ENCODE results near the gene ARHGEF28.

Gene ARHGEF28

GRCh38 chr5:73812962-73813588 is 187.1 kb downstream of the ARHGEF28 start:
- Histone ChIP-seq H3K27me3 (ENCODE audit: insufficient read depth, low read length, poor library complexity) (no peaks in the 10 kb centered on the region), H3K27ac (ENCODE audit: low read length) (no peak overlapping the region), H2AFZ (ENCODE audit: low read depth, low read length) (no peak overlapping the region), H3K79me2 (ENCODE audit: insufficient read depth, low read length) (no peaks in the 10 kb centered on the region), H4K20me1 (ENCODE audit: insufficient read depth, low read length) (no peaks in the 10 kb centered on the region), H3K4me1 (ENCODE audit: insufficient read depth, low read length) (no peaks in the 10 kb centered on the region), H3K36me3 (ENCODE audit: insufficient read depth, low read length) (no peaks in the 10 kb centered on the region), H3K4me3 (ENCODE audit: low read depth in 1 of 2, low read length in 2 of 2) (no peak overlapping the region), H3K9ac (ENCODE audit: low read depth, low read length) (no peak overlapping the region), H3K4me2 (ENCODE audit: insufficient read depth, low read length) (no peak overlapping the region), H3K9me3 (ENCODE audit: insufficient read depth, low read length, severe bottlenecking) (no peaks in the 10 kb centered on the region)
- DNase-seq = no peak
- ATAC-seq (ENCODE audit: insufficient read depth, low read depth) = no peak
- no peak for TF ChIP-seq EZH2 (IDR thresholded peaks at IDR 0.05; ENCODE audit: borderline replicate concordance, low read depth, low read length, severe bottlenecking)
- TF ChIP-seq CTCF (IDR thresholded peaks at IDR 0.05; ENCODE audit: borderline replicate concordance, extremely low read depth, low read length, poor library complexity, severe bottlenecking) = no peak

- ATAC-seq (ENCODE audit: insufficient read depth, low read depth) = no peak
- TF ChIP-seq EZH2 (IDR thresholded peaks at IDR 0.05; ENCODE audit: borderline replicate concordance, low read depth, low read length, severe bottlenecking) = no peak
- no peak for TF ChIP-seq CTCF (IDR thresholded peaks at IDR 0.05; ENCODE audit: borderline replicate concordance, extremely low read depth, low read length, poor library complexity, severe bottlenecking)
- no peaks in the 10 kb centered on the region for H3K36me3 ChIP-seq (ENCODE audit: insufficient read depth, low read length)
- no peak overlapping the region for H3K4me2 ChIP-seq (ENCODE audit: insufficient read depth, low read length)
- H4K20me1 ChIP-seq (ENCODE audit: insufficient read depth, low read length) = no peaks in the 10 kb centered on the region
- H3K9me3 ChIP-seq (ENCODE audit: insufficient read depth, low read length, severe bottlenecking) = no peaks in the 10 kb centered on the region
- no peak for DNase-seq
- H2AFZ ChIP-seq (ENCODE audit: low read depth, low read length) = no peak overlapping the region
- no peaks in the 10 kb centered on the region for H3K27me3 ChIP-seq (ENCODE audit: insufficient read depth, low read length, poor library complexity)
- H3K9ac ChIP-seq (ENCODE audit: low read depth, low read length) = no peak overlapping the region
- no peaks in the 10 kb centered on the region for H3K4me1 ChIP-seq (ENCODE audit: insufficient read depth, low read length)
- H3K27ac ChIP-seq (ENCODE audit: low read length) = no peak overlapping the region
- H3K79me2 ChIP-seq (ENCODE audit: insufficient read depth, low read length) = no peaks in the 10 kb centered on the region
- no peak overlapping the region for H3K4me3 ChIP-seq (ENCODE audit: low read depth in 1 of 2, low read length in 2 of 2)
These were observed 188.3 kb downstream of the ARHGEF28 start for GRCh38 chr5:73814233-73814846.

GRCh38 chr5:73815631-73816030 is 189.6 kb downstream of the ARHGEF28 start:
- no peak overlapping the region for H3K27ac ChIP-seq (ENCODE audit: low read length)
- DNase-seq (no peak), ATAC-seq (ENCODE audit: insufficient read depth, low read depth) (no peak)
- no peak for TF ChIP-seq EZH2 (IDR thresholded peaks at IDR 0.05; ENCODE audit: borderline replicate concordance, low read depth, low read length, severe bottlenecking)
- TF ChIP-seq CTCF (IDR thresholded peaks at IDR 0.05; ENCODE audit: borderline replicate concordance, extremely low read depth, low read length, poor library complexity, severe bottlenecking) = no peak
- H3K9ac ChIP-seq (ENCODE audit: low read depth, low read length) = no peak overlapping the region
- no peaks in the 10 kb centered on the region for H4K20me1 ChIP-seq (ENCODE audit: insufficient read depth, low read length)
- H2AFZ ChIP-seq (ENCODE audit: low read depth, low read length) = no peak overlapping the region
- H3K9me3 ChIP-seq (ENCODE audit: insufficient read depth, low read length, severe bottlenecking) = no peaks in the 10 kb centered on the region
- no peaks in the 10 kb centered on the region for H3K27me3 ChIP-seq (ENCODE audit: insufficient read depth, low read length, poor library complexity)
- H3K4me2 ChIP-seq (ENCODE audit: insufficient read depth, low read length) = no peak overlapping the region
- no peaks in the 10 kb centered on the region for H3K79me2 ChIP-seq (ENCODE audit: insufficient read depth, low read length)
- no peaks in the 10 kb centered on the region for H3K36me3 ChIP-seq (ENCODE audit: insufficient read depth, low read length)
- no peak overlapping the region for H3K4me3 ChIP-seq (ENCODE audit: low read depth in 1 of 2, low read length in 2 of 2)
- no peaks in the 10 kb centered on the region for H3K4me1 ChIP-seq (ENCODE audit: insufficient read depth, low read length)

Measured in DND-41 (cell line).